Measurements from ENCODE around the gene INTS2.

INTS2 gene

DNA sequence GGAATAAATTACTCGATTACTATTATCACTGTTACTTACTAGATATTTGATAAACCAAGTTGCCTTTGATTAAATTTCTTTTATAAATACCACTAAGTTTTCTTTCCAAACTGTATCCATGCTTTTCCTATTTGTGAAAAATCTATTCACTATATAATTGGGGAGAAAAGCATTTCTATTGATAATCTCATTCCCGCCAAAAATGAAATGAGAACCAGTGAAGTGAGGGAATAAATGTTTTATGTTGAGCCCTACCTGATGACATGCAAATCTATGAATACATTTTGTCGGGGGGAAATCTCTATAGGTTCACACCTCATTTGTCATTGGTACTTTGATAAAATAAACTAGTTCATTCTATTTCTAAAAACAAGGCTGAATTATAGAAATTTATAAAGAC is 80.1 kb downstream of the INTS2 start:
- no peak overlapping the region for H3K4me3 ChIP-seq (replicated peaks; ENCODE audit: insufficient read depth, low read length)
- H3K27ac ChIP-seq (replicated peaks), result no peak overlapping the region
- no peak for TF ChIP-seq GABPA (IDR thresholded peaks at IDR 0.05; ENCODE audit: low read depth)
- TF ChIP-seq POLR2AphosphoS5 (IDR thresholded peaks at IDR 0.05; ENCODE audit: low read depth), result no peak
- no peak for TF ChIP-seq SPI1 (IDR thresholded peaks at IDR 0.05; ENCODE audit: borderline replicate concordance, low read depth)
- TF ChIP-seq, protein P1, sequence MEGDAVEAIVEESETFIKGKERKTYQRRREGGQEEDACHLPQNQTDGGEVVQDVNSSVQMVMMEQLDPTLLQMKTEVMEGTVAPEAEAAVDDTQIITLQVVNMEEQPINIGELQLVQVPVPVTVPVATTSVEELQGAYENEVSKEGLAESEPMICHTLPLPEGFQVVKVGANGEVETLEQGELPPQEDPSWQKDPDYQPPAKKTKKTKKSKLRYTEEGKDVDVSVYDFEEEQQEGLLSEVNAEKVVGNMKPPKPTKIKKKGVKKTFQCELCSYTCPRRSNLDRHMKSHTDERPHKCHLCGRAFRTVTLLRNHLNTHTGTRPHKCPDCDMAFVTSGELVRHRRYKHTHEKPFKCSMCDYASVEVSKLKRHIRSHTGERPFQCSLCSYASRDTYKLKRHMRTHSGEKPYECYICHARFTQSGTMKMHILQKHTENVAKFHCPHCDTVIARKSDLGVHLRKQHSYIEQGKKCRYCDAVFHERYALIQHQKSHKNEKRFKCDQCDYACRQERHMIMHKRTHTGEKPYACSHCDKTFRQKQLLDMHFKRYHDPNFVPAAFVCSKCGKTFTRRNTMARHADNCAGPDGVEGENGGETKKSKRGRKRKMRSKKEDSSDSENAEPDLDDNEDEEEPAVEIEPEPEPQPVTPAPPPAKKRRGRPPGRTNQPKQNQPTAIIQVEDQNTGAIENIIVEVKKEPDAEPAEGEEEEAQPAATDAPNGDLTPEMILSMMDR (IDR thresholded peaks at IDR 0.05; ENCODE audit: insufficient read depth, low read length), result no peak
- TF ChIP-seq, protein P2, sequence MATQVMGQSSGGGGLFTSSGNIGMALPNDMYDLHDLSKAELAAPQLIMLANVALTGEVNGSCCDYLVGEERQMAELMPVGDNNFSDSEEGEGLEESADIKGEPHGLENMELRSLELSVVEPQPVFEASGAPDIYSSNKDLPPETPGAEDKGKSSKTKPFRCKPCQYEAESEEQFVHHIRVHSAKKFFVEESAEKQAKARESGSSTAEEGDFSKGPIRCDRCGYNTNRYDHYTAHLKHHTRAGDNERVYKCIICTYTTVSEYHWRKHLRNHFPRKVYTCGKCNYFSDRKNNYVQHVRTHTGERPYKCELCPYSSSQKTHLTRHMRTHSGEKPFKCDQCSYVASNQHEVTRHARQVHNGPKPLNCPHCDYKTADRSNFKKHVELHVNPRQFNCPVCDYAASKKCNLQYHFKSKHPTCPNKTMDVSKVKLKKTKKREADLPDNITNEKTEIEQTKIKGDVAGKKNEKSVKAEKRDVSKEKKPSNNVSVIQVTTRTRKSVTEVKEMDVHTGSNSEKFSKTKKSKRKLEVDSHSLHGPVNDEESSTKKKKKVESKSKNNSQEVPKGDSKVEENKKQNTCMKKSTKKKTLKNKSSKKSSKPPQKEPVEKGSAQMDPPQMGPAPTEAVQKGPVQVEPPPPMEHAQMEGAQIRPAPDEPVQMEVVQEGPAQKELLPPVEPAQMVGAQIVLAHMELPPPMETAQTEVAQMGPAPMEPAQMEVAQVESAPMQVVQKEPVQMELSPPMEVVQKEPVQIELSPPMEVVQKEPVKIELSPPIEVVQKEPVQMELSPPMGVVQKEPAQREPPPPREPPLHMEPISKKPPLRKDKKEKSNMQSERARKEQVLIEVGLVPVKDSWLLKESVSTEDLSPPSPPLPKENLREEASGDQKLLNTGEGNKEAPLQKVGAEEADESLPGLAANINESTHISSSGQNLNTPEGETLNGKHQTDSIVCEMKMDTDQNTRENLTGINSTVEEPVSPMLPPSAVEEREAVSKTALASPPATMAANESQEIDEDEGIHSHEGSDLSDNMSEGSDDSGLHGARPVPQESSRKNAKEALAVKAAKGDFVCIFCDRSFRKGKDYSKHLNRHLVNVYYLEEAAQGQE (IDR thresholded peaks at IDR 0.05; ENCODE audit: insufficient replicate concordance, low read depth), result no peak
- H3K27me3 ChIP-seq (ENCODE audit: insufficient read depth, poor library complexity, severe bottlenecking), result no peaks in the 10 kb centered on the region
- DNase-seq (ENCODE audit: low read depth in 1 of 2, low spot score in 1 of 2), result no peak

DNA sequence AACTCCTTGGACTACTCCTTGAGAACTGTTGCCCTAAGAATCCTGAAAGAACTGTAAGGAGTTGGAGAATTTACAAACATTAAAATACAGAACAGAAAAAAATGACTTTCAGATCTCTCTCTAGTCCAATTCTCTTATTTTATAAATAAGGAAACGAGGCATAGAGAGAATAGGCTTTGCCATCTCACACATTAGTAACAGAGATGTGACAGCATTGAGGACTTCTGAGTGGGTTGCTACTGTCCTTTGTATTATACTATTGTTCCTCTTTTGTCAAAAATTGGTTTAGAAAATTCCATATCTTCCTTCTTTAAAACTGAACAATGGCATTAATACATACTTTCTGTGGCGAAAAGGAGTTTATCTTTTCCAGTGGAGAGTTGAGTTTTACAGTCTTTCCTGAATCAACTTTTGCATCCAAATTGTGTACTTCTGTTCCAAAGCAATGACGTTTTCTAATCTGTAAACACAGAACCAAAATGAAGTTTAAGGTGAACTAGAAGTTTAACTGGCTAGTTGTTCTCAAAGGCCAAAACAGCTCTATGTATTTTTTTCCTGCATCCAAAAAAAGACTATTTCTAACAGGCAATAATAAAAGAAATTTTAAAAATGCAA is 80.9 kb downstream of the INTS2 start:
- no peaks in the 10 kb centered on the region for H3K27me3 ChIP-seq (ENCODE audit: insufficient read depth, poor library complexity, severe bottlenecking)
- DNase-seq (ENCODE audit: low read depth in 1 of 2, low spot score in 1 of 2), result no peak
- TF ChIP-seq, protein P1 (IDR thresholded peaks at IDR 0.05; ENCODE audit: insufficient read depth, low read length), result no peak
- no peak for TF ChIP-seq SPI1 (IDR thresholded peaks at IDR 0.05; ENCODE audit: borderline replicate concordance, low read depth)
- H3K4me3 ChIP-seq (replicated peaks; ENCODE audit: insufficient read depth, low read length), result no peak overlapping the region
- no peak overlapping the region for H3K27ac ChIP-seq (replicated peaks)

DNA sequence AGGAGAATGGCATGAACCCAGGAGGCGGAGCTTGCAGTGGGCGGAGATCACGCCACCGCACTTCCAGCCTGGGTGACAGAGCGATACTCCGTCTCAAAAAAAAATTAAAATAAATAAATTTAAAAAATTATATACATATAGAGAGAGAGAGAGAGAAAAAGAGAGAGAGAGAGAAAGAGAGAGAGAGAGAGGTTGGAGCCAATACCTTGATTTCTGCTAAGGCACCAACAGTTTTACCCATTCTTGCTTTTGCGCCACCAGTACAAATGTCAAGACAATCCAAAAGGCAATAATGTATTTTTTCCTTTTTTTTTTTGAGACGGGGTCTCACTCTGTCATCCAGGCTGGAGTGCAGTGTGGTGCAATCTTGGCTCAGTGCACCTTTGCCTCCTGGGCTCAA is 81.7 kb downstream of the INTS2 start:
- no peak for DNase-seq (ENCODE audit: low read depth in 1 of 2, low spot score in 1 of 2)
- TF ChIP-seq SPI1 (IDR thresholded peaks at IDR 0.05; ENCODE audit: borderline replicate concordance, low read depth) (no peak), GABPA (IDR thresholded peaks at IDR 0.05; ENCODE audit: low read depth) (no peak), POLR2AphosphoS5 (IDR thresholded peaks at IDR 0.05; ENCODE audit: low read depth) (no peak)
- TF ChIP-seq, protein P2 (IDR thresholded peaks at IDR 0.05; ENCODE audit: insufficient replicate concordance, low read depth), result no peak
- TF ChIP-seq, protein P1 (IDR thresholded peaks at IDR 0.05; ENCODE audit: insufficient read depth, low read length), result no peak
- Histone ChIP-seq H3K4me3 (replicated peaks; ENCODE audit: insufficient read depth, low read length) (no peak overlapping the region), H3K27me3 (ENCODE audit: insufficient read depth, poor library complexity, severe bottlenecking) (no peaks in the 10 kb centered on the region), H3K27ac (replicated peaks) (no peak overlapping the region)

DNA sequence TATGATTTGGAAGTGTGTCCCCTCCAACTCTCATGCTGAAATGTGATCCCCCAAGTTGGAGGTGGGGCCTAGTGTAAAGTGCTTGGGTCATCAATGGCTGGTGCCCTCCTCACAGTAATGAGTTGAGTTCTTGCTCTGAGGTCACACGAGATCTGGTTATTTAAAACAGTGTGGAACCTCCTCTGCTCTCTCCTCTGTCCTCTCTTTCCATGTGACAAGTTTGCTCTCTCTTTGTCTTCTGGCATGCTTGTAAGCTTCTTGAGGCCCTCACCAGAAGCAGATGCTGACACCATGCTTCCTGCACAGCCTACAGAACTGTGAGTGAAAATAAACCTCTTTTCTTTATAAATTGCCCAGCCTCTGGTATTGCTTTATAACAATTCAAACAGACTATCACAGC is 84.3 kb downstream of the INTS2 start:
- Histone ChIP-seq H3K4me3 (replicated peaks; ENCODE audit: insufficient read depth, low read length) (no peak overlapping the region), H3K27me3 (ENCODE audit: insufficient read depth, poor library complexity, severe bottlenecking) (no peaks in the 10 kb centered on the region), H3K27ac (replicated peaks) (no peak overlapping the region)
- TF ChIP-seq POLR2AphosphoS5 (IDR thresholded peaks at IDR 0.05; ENCODE audit: low read depth) (no peak), GABPA (IDR thresholded peaks at IDR 0.05; ENCODE audit: low read depth) (no peak), SPI1 (IDR thresholded peaks at IDR 0.05; ENCODE audit: borderline replicate concordance, low read depth) (no peak)
- TF ChIP-seq, protein P1 (IDR thresholded peaks at IDR 0.05; ENCODE audit: insufficient read depth, low read length), result no peak
- TF ChIP-seq, protein P2 (IDR thresholded peaks at IDR 0.05; ENCODE audit: insufficient replicate concordance, low read depth), result no peak
- no peak for DNase-seq (ENCODE audit: low read depth in 1 of 2, low spot score in 1 of 2)
